GM21529 (cell line): ENCODE measurements around the gene LRRC31.

ENCODE experiments used
- ATAC-seq: cut with Tn5 transposase; IDR thresholded peaks from one replicate; pipeline ENCODE4 v1.9.1; 2021; ENCODE audit not compliant: unreplicated experiment

Gene LRRC31

DNA sequence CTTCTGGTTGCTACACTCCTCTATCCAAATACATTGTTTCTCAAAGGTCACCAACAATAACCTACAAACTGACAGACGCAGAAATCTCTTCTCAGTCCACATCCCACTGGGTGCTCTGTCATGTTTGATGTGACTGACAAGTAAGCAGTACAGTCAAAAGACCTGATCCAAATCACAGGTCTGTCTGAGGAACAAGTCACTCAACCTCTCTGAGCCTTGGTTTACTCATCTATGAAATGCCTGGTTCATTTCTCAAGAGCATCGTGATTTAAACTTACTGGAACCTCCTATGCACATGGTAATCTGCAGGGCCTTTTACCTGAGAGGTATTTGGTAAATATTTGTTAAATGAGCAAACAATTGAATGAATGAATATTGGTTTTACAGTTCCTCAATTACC, 5.5 kb downstream of the LRRC31 start:
- no peak for ATAC-seq

DNA sequence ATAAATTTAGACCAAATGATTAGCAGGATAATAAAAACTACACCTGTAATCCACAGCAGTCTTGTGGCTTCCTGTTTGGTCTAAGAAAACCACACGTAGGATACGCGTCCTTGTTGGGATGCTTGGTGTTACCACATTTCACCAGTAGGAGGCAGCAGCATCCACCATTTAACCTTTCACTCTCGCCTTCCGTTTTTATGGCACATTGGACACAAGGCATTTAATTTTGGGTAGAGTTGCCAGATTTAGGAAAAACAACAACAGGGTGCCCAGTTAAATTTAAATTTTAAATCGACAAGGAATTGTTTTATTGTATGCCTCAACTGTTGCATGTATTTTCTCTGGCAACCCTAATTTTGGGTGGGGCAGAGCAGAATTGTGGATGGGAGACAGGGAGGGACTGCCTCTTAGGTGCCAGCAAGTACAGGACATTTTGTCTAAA, 6.3 kb downstream of the LRRC31 start:
- ATAC-seq = peak; percentile 79

- ATAC-seq = no peak
These were observed 7.9 kb downstream of the LRRC31 start for GRCh38 chr3:169861871-169862270.

DNA sequence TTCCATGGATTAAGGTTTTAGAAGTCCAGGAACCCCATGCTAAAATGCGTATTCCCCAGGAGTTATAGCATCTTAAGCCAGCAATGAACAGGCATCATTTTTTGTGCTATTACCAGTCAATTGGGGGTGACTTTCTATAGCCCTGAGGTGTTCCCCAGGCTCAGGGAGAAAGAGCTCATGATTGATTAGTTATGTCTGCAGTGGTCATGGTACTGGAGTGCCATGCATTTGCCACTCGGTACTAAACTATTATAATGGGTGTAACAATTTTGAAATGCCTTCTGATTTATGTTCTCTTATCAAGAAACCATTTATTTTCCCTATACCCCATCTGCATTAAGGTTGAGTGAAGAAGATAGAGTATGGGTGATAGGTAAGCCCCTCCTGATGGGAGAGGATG, 11.9 kb downstream of the LRRC31 start:
- ATAC-seq = no peak

GRCh38 chr3:169855514-169855913, 14.2 kb downstream of the LRRC31 start:
- ATAC-seq = no peak

- no peak for ATAC-seq
These were observed 19.1 kb downstream of the LRRC31 start for GRCh38 chr3:169850618-169851017.

DNA sequence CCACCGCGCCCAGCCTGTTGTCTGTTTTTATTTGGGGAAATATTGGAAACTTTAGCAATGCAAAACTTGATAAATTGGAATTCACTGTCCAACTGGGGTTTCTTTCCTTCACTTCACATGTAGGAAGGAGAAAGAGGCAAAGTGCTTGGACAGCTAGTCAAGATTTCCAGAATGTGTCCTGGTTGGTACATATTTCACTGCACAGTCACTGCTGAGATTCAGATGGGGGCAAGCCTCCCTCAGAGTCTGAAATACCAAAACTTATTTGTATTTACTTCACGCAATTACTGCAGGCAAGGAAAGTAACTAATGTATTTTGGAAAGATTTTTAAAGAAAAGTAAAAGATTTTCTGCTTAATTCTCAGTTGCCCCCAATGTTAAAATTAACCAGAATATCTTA, 21.0 kb downstream of the LRRC31 start:
- no peak for ATAC-seq

DNA sequence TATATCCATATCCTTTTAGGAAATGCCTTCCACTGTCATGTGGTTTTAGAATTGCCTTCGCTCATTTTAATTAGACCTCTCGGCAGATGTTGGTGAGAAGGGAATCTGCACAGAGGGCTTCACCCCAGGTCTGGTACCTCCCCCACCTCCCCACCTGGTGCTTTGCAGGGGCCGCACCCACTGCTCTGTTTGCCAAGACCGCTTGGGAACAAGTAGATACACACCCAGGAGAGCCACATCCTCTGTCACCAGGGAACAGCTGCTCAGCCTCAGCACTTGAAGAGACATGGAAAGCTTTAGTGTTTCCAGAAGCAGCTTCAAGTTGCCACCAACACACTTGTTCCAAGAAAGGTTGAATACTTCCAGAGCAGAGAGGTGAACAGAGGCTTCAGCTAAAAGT, 21.8 kb downstream of the LRRC31 start:
- no peak for ATAC-seq

- peak; percentile 98 for ATAC-seq
These were observed 23.1 kb downstream of the LRRC31 start for GRCh38 chr3:169846458-169847193.

DNA sequence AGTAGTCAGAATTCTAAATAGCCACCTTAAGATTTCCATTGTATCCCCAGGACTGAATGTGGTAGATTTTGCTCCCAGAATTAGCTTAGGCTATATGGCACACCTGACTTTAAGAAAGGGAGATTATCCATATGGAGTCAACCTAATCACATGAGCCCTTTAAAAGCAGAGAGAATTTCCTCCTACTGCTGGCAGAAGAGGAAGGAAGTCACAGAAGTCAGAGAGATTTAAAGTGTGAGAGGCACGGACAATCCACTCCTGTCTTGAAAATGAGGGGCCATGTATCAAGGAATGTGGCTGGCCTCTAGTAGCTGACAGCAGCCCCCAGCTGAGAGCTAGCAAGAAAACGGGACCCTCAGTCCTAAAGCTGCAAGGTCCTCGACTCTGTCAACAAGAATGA, 26.8 kb downstream of the LRRC31 start:
- no peak for ATAC-seq

DNA sequence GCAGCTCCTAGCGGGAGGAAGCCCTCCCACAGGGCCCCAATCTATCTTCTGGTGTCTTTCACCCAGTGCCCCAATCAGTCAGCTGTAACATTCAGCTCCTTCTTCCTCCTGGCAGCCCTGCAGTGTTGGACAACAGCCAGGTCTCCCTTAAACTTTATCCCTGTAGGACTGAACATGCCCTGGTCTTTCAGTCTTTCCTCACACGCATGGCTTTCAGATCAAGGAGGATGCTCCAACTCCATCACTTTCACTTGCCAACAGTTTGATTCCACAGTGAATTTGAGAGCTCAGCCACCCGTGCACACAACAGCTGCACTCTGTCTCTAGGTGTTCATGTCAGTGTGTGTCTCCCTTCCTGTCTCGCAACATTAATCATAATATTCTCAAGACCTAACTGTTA, 28.6 kb downstream of the LRRC31 start:
- peak; percentile 78 for ATAC-seq

DNA sequence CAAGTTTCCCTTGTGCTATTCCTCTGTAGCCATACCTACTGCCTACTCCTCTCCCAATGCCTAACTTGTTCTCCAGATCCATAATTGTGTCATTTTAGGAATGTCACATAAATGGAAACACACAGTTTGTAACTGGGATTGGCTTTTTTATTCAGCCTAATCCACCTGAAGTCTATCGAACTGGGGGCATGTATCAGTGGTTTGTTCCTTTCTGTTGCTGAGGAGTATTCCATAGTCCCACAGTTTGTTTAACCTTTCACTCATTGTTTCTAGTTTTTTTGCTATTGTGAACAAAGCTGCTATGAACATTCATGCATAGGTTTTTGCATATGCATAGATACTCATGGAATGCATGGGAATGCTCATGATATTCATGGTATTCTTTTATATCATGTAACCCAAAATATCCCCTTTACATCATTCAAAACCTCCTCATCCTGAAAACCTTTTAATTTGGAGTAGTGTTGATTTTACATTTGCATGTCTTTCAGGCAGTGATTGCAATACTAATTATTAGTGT, 31.2 kb downstream of the LRRC31 start:
- ATAC-seq = no peak

- ATAC-seq = no peak
These were observed 32.8 kb downstream of the LRRC31 start for GRCh38 chr3:169836942-169837275.

- ATAC-seq = peak; percentile 89
These were observed 33.4 kb downstream of the LRRC31 start for GRCh38 chr3:169836078-169836941.

DNA sequence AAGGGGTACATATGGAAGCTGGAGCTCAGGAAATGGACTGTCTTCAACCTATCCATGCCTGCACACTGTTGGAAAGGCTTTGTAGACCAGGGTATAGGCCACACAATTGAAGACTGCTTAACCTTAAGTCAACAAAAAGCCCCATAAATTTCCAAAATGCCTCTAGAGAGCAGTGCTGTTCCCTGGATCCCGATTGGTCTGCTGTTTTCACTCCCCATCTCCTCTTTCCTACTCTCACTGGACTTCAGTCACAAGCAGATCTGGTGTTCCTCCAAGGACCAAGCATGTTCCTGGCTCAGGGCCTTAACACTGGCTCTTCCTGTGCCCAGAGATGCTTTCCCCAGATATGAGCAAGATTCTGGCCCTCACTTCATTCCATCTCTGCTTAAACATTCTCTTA, 34.2 kb downstream of the LRRC31 start:
- peak; percentile 13 for ATAC-seq

- no peak for ATAC-seq
These were observed 42.0 kb downstream of the LRRC31 start for GRCh38 chr3:169827712-169828111.

DNA sequence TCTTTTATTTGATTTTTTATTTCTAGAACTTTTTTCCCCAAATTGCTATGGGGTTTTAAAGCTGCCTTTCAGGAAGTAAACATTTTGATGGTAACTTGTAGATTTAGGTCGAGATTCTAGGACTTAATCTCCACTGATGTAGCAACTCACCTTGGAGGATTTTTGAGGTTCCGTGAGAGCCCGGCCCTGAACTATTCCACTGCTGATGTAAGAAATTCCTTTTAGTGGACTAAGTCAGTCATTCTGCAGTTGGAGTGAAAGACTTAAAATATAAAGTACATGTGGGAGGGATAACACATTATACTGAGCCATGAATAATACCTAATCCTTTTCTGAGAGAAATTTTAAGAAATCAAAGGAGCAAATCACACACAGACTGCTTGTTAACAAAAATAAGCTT, 44.4 kb downstream of the LRRC31 start:
- ATAC-seq = no peak

DNA sequence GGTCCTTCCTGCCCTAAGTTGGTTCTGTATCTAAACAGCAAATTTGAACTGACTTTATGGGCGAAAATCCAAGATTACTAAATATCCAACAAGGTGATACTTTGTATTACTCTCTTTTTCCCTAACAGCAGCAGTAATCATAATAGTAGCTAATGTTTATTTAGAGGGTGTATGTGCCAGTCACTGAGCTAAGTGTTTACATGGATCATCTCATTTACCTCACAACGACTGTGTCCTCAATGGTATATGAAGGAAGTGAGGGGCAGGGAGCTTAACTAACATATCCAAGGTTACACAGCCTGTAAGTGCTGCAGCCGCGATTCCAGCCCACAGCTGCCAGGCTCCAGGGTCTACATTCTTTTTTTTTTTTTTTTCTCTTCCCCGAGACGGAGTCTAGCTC, 46.8 kb downstream of the LRRC31 start:
- ATAC-seq = no peak

- no peak for ATAC-seq
These were observed 47.2 kb downstream of the LRRC31 start for GRCh38 chr3:169822540-169822939.

DNA sequence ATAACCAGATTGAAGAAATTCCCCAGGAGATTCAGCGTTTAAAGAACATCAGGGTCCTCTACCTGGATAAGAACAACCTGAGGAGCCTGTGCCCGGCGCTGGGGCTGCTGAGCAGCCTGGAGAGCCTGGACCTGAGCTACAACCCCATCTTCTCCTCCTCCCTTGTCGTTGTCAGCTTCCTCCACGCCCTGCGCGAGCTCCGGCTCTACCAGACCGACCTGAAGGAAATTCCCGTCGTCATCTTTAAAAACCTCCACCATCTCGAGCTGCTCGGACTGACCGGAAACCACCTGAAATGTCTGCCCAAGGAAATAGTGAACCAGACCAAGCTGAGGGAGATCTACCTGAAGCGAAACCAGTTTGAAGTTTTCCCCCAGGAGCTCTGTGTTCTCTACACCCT, 47.6 kb downstream of the LRRC31 start:
- ATAC-seq = no peak

GRCh38 chr3:169818316-169818715, 51.4 kb downstream of the LRRC31 start:
- ATAC-seq = no peak

- no peak for ATAC-seq
These were observed 54.1 kb downstream of the LRRC31 start for GRCh38 chr3:169815590-169816150.
